ENCODE results near the gene AGRN.
"Not testable (repeated sequence)": the region's sequence is repeated elsewhere in the genome, so short reads cannot be mapped to it uniquely, and the experiment has no call there.

The AGRN gene

GRCh38 chr1:1069056-1069710 is 49.3 kb downstream of the AGRN start:
- DNase-seq, result peak; percentile 92

GRCh38 chr1:1069711-1070676 is 50.1 kb downstream of the AGRN start:
- DNase-seq, result no peak

DNA sequence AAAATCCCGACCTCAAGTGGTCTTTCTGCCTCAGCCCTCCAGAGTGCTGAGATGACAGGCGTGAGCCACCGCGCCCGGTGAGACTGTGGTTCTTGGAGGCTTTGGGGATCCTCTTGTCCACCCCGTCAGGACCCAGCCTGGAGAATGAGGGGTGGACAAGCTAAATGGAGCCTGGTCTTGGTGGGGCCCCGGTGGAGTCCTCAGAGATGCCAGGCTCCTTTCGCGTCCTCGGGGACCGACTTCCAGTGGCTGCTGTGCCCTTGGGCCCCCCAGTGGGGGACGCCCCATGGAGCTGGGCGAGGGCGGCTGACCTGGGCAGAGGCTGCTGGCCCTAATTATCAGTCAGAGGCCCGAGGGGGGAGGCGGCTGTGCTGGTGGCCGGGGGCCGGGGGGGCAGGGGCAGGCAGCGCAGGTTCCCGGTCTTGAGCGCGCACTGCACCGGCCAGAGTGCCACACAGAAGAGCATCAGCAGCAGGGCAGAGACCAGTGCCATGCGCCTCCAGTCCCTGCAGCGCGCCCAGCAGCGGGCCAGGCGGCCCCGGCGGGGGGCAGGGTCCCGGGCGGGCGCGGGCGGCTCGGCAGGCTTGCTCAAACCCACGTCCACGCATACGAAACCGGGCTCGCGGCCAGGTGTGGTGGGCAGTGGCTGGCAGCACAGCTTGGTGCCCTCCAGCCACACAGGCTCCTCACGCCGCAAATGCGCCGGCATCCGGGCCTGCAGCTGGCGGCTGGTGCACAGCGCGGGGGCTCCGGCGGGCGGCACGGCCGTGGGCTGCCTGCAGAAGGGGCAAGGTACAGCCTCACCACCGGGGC is 51.8 kb downstream of the AGRN start:
- no peak for DNase-seq

GRCh38 chr1:1072299-1072848 is 52.5 kb downstream of the AGRN start:
- DNase-seq, result no peak

- no peak for DNase-seq
Measured at GRCh38 chr1:1072849-1073742, 53.2 kb downstream of the AGRN start.

DNA sequence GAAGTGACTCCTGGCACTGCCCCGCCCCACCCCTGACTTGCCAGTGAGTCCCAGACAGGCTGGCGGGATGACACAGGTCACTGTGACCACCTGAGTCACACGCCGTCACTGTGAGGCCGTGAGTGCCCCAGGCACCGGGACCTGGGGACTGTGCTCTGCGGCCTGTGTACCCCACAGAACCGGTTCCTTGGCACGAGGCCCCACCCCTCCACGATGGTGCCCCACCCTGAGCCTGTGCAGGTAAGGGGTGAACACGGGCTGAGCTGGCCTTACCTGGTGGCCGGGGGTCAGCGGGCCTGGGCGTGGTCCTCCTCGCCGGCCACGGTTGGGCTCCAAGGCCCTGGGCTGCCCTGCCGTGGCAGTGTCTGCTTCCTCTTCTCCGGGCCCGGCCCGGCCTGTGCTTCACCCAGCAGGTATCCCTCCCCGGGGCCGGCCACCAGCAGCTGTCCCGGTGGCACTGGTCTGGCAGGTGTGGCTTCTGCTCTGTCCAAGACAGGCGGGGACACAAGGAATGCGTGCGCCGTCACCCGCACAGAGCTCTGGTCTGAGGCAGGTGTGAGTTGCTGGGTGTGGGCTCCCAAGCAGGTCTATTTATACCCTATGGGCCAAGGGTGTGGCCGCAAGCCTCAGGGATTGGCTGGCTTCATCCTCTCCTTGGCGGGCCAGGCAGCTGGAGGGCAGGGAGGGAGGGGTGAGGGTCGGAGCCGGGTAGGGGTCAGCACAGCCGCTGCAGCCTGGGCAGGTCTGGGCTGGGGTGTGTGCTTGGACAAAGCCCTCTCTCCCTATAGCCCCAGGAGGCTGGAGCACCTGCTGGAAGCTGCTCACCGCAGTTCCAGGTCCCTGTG is 54.0 kb downstream of the AGRN start, which contains the start of gene RNF223:
TSS of gene RNF223 (minus strand) at position 564 of the 845 bp plus-strand sequence. CDS start 1,740 bp downstream, outside the sequence.
- DNase-seq, result no peak

GRCh38 chr1:1074631-1075147 is 54.8 kb downstream of the AGRN start:
- no peak for DNase-seq

GRCh38 chr1:1075148-1075935 is 55.4 kb downstream of the AGRN start:
- no peak for DNase-seq

- DNase-seq, result not testable (repeated sequence)
Measured at GRCh38 chr1:1077396-1077795, 57.5 kb downstream of the AGRN start.

DNA sequence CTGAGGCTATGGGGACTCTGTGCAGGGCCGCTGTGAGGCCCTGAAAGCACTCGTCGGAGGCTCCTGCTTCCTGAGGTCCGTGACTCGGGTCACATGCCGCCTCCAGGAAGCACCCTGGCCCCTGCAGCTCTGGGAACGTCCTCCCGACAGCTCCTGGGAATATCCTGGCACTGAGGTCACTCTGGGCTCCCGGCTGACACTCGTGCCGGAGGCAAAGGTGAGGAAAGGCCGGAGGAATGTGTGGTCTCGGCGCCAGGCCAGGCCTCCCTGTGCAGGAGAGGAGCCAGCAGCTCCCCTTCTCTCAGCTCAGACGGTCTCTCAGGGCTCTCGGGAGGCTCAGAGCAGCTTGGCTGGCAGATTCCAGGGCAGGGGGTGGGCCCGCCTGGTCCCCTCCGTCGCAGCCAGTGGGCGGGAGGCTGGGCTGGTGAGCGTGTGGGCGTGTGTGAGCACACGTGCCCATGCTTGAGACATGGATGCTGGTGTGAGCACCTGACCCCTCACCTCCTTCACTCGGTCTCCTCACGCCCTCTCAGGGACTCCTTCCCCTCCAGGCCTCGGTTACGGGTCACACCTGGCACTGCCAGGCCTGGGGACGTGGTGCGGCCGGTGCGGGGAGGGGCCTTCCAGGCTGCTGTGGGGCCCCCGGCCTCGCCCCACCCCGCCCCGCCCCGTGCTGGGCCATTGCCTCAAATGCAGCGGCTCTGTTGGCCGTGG is 59.6 kb downstream of the AGRN start:
- DNase-seq, result peak; percentile 86

GRCh38 chr1:1080122-1080757 is 60.3 kb downstream of the AGRN start:
- peak; percentile 79 for DNase-seq

GRCh38 chr1:1080951-1081310 is 61.0 kb downstream of the AGRN start:
- no peak for DNase-seq

DNA sequence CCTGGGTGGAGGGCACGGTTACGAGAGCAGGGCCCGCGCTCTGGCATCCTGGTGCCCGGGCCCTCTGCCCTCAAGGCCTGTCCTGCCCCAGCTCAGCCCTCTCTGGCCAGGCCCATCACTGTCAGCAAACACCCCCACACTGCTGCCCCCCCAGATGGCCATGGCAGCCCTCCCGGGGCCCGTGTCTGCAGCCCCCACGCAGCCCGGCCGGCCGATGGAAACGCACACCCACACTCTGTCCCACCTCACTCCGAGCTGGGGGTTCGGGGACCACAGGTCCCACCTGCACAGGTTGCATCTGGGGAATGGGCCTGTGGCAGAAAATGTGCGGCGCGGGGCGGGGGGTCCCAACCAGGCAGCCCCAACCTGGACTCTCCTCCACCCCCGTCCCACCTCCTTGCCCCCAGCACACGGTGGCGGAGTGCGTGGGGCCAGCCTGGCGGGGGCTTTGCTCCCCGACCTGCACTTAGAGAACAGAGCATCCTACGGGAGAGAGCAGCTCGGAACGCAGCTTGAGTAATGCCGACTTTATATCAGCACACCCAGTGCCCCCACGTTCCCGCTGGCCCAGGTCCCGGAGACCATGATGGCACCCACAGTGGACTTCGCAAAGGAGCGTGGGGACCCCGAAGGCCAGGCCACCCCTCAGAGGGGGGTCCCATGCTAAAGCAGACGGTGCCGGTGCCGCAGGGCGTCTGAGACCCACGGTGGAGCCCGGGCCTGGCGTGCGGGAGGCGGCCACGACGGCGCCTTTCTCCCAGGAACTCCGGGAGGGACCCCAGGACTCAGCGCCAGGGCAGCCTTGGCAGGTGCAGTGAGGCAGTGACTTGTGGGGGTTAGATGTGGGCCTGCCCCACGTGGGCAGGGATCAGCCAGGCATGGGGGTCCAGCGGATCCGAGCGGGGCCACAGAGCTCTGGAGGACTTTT is 61.7 kb downstream of the AGRN start:
- DNase-seq, result no peak

GRCh38 chr1:1082239-1082775 is 62.4 kb downstream of the AGRN start:
- DNase-seq, result no peak

DNA sequence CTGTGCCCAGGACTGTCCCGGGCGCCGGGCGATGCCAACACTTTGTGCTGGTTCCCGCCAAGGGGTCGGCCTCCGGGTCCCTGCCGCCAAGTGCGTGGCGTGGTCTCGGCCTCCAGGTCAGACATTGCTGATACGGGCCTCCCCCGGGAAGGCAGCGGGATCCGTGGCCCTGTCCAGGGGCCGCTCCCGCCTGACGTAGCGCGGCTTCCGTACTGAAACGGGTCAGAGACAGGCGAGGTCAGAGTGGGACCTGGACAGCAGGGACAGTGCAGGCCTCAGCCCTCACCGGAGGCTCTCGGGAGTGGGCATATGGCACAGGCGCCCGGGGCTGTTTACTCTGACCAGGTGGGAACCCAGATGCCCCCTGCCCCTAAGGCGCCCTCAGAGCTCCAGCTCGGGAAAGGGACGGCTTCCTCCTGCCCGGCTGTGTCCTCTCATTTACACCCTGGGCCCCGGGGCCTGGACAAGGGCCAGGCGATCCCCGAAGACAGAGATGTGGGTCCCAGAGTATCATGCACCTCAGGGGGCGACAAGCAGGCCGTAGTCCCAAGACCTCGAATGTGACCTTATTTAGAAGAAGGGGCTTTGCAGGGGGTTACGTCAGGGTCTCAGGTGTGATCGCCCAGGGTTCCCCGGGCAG is 63.0 kb downstream of the AGRN start:
- DNase-seq, result no peak

All from eye (tissue), 1 donor.